ENCODE measurements around the gene MISP3. TPM values are rescaled to one million over a fixed set of nuclear protein-coding genes. Genes with fewer than 3 reads are reported as not detected.

Gene MISP3
- total and polyA plus RNA-seq, 2 experiments from 2014 or later: 1.9 to 2.4 TPM

DNA sequence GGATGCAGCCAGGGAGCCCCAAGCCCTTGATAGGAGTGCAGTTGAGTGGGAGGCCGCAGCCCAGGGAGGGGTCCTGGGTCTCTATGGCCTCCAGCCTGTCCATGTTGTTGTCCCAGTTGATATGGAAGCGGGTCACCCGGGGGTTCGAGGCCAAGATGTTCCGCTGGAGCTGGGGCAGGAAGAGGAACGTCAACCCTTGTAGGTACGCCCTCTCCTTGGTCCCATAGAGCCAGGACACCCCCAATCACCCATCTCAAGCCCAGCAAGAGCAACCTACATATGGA is 47.9 kb downstream of the MISP3 start (continued):
- TF ChIP-seq, protein P1, sequence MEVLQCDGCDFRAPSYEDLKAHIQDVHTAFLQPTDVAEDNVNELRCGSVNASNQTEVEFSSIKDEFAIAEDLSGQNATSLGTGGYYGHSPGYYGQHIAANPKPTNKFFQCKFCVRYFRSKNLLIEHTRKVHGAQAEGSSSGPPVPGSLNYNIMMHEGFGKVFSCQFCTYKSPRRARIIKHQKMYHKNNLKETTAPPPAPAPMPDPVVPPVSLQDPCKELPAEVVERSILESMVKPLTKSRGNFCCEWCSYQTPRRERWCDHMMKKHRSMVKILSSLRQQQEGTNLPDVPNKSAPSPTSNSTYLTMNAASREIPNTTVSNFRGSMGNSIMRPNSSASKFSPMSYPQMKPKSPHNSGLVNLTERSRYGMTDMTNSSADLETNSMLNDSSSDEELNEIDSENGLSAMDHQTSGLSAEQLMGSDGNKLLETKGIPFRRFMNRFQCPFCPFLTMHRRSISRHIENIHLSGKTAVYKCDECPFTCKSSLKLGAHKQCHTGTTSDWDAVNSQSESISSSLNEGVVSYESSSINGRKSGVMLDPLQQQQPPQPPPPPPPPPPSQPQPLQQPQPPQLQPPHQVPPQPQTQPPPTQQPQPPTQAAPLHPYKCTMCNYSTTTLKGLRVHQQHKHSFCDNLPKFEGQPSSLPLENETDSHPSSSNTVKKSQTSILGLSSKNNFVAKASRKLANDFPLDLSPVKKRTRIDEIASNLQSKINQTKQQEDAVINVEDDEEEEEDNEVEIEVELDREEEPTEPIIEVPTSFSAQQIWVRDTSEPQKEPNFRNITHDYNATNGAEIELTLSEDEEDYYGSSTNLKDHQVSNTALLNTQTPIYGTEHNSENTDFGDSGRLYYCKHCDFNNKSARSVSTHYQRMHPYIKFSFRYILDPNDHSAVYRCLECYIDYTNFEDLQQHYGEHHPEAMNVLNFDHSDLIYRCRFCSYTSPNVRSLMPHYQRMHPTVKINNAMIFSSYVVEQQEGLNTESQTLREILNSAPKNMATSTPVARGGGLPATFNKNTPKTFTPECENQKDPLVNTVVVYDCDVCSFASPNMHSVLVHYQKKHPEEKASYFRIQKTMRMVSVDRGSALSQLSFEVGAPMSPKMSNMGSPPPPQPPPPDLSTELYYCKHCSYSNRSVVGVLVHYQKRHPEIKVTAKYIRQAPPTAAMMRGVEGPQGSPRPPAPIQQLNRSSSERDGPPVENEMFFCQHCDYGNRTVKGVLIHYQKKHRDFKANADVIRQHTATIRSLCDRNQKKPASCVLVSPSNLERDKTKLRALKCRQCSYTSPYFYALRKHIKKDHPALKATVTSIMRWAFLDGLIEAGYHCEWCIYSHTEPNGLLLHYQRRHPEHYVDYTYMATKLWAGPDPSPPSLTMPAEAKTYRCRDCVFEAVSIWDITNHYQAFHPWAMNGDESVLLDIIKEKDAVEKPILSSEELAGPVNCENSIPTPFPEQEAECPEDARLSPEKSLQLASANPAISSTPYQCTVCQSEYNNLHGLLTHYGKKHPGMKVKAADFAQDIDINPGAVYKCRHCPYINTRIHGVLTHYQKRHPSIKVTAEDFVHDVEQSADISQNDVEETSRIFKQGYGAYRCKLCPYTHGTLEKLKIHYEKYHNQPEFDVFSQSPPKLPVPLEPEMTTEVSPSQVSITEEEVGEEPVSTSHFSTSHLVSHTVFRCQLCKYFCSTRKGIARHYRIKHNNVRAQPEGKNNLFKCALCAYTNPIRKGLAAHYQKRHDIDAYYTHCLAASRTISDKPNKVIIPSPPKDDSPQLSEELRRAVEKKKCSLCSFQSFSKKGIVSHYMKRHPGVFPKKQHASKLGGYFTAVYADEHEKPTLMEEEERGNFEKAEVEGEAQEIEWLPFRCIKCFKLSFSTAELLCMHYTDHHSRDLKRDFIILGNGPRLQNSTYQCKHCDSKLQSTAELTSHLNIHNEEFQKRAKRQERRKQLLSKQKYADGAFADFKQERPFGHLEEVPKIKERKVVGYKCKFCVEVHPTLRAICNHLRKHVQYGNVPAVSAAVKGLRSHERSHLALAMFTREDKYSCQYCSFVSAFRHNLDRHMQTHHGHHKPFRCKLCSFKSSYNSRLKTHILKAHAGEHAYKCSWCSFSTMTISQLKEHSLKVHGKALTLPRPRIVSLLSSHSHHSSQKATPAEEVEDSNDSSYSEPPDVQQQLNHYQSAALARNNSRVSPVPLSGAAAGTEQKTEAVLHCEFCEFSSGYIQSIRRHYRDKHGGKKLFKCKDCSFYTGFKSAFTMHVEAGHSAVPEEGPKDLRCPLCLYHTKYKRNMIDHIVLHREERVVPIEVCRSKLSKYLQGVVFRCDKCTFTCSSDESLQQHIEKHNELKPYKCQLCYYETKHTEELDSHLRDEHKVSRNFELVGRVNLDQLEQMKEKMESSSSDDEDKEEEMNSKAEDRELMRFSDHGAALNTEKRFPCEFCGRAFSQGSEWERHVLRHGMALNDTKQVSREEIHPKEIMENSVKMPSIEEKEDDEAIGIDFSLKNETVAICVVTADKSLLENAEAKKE (CRISPR knock-in tag; IDR thresholded peaks at IDR 0.05): no peak
- no peak for TF ChIP-seq STAT1 (IDR thresholded peaks at IDR 0.05; ENCODE audit: unreplicated experiment)
- no peak for TF ChIP-seq JUNB (IDR thresholded peaks at IDR 0.05; ENCODE audit: unreplicated experiment)
- no peak for TF ChIP-seq ZNF114 (CRISPR knock-in tag; IDR thresholded peaks at IDR 0.05)
- TF ChIP-seq EZH2phosphoT487 (IDR thresholded peaks at IDR 0.05; ENCODE audit: unreplicated experiment): no peak
- TF ChIP-seq POLR2AphosphoS5 (IDR thresholded peaks at IDR 0.05; ENCODE audit: low read depth): no peak

DNA sequence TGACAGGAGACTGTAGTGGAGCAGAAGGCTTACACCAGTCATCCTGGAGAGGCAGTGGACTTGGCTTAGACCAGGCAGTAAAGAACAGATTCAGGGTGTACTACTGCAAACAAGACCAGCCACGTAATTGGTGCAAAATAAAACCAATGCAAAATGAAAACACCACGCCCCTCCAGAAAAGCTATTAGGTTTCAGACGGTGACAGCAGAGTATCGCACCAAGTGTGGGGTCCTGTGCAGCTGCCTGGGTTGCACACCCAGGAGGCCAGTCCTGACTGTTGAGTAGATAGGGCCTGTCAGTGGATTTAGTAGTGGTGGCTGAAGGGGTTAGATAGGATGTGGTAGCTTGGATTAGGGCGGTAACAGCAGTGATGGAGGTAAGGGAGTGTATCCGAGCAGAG is 50.3 kb downstream of the MISP3 start:
- Histone ChIP-seq H3K4me1 (ENCODE audit: insufficient read depth) (peaks cover 9% of the 10 kb centered on the region), H2AFZ (no peak overlapping the region), H3K27me3 (ENCODE audit: insufficient read depth) (no peaks in the 10 kb centered on the region), H4K20me1 (replicated peaks; ENCODE audit: insufficient read depth) (peaks cover 3% of the 10 kb centered on the region), H3K9me2 (ENCODE audit: insufficient read depth) (no peaks in the 10 kb centered on the region), H3F3A (replicated peaks; ENCODE audit: low read depth) (peaks cover 15% of the 10 kb centered on the region; the same call in 1 of the 2 replicates), H3K4me2 (no peak overlapping the region), H3K27ac (ENCODE audit: low read depth) (no peak overlapping the region), H3K4me3 (no peak overlapping the region), H3K79me2 (replicated peaks; ENCODE audit: insufficient read depth) (no peaks in the 10 kb centered on the region), H3K36me3 (ENCODE audit: insufficient read depth) (no peaks in the 10 kb centered on the region; the same call in 1 of the 2 replicates)
- peaks cover 51% of the 10 kb centered on the region for H3K36me3 Mint-ChIP-seq (ENCODE audit: low read depth)
- no peak for DNase-seq (ENCODE audit: low spot score)
- TF ChIP-seq, protein P2, sequence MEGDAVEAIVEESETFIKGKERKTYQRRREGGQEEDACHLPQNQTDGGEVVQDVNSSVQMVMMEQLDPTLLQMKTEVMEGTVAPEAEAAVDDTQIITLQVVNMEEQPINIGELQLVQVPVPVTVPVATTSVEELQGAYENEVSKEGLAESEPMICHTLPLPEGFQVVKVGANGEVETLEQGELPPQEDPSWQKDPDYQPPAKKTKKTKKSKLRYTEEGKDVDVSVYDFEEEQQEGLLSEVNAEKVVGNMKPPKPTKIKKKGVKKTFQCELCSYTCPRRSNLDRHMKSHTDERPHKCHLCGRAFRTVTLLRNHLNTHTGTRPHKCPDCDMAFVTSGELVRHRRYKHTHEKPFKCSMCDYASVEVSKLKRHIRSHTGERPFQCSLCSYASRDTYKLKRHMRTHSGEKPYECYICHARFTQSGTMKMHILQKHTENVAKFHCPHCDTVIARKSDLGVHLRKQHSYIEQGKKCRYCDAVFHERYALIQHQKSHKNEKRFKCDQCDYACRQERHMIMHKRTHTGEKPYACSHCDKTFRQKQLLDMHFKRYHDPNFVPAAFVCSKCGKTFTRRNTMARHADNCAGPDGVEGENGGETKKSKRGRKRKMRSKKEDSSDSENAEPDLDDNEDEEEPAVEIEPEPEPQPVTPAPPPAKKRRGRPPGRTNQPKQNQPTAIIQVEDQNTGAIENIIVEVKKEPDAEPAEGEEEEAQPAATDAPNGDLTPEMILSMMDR (conservative IDR thresholded peaks at IDR 0.05; ENCODE audit: low read depth in 2 of 2): no peak
- TF ChIP-seq, protein P1 (CRISPR knock-in tag; IDR thresholded peaks at IDR 0.05): no peak
- no peaks in the 10 kb centered on the region; the same call in 2 of the 3 replicates for H3K9me3 Mint-ChIP-seq
- no peak overlapping the region for H3K4me3 Mint-ChIP-seq
- ATAC-seq: no peak
- peaks cover 9% of the 10 kb centered on the region for H3K4me1 Mint-ChIP-seq
- H3K27ac Mint-ChIP-seq: no peak overlapping the region
- peaks cover 21% of the 10 kb centered on the region for H3K27me3 Mint-ChIP-seq (ENCODE audit: insufficient read depth, low read depth, poor library complexity)

All from GM23338 (cell line).